Neural progenitor cell (in vitro differentiated cells): ENCODE results near the gene PRM1. TPM values are rescaled to one million over a fixed set of nuclear protein-coding genes. Genes with fewer than 3 reads are reported as not detected.

Experiments used
- DNase-seq: peaks from one replicate; pipeline ENCODE4 v3.0.0-alpha.2; 2016; ENCODE audit warnings: low spot score
- H2AFZ ChIP-seq: fragments of 200-600 bp; sonication (generic); replicated peaks from 2 replicates; pipeline ENCODE4 v1.6.1; 2016; ENCODE audit warnings: antibody characterized with exemption
- H3F3A ChIP-seq: fragments of 200-600 bp; sonication (generic); 2 replicates; pipeline ENCODE4 v1.6.1; 2016; ENCODE audit warnings: antibody characterized with exemption, low read depth
- H3K27ac ChIP-seq: fragments of 200-600 bp; sonication (generic); 2 replicates; pipeline ENCODE4 v1.5.1; 2016; ENCODE audit warnings: mild to moderate bottlenecking
- H3K27me3 ChIP-seq: fragments of 200-600 bp; sonication (generic); 2 replicates; pipeline ENCODE4 v1.6.1; 2016; ENCODE audit warnings: mild to moderate bottlenecking, moderate library complexity
- H3K36me3 ChIP-seq: fragments of 200-600 bp; sonication (generic); 2 replicates; pipeline ENCODE4 v1.5.1; 2016
- H3K4me1 ChIP-seq: fragments of 200-600 bp; sonication (generic); 2 replicates; pipeline ENCODE4 v1.6.1; 2016; ENCODE audit warnings: mixed run types
- H3K4me2 ChIP-seq: fragments of 200-600 bp; sonication (generic); 2 replicates; pipeline ENCODE4 v1.6.1; 2016
- H3K4me3 ChIP-seq: fragments of 200-600 bp; sonication (generic); 2 replicates; pipeline ENCODE4 v1.5.1; 2016
- H3K79me2 ChIP-seq: fragments of 200-600 bp; sonication (generic); 2 replicates; pipeline ENCODE4 v1.6.1; 2016; ENCODE audit warnings: low read depth
- H3K9ac ChIP-seq: fragments of 200-600 bp; sonication (generic); 2 replicates; pipeline ENCODE4 v1.6.1; 2016
- H3K9me3 ChIP-seq: fragments of 200-600 bp; sonication (generic); 2 replicates; pipeline ENCODE4 v1.5.1; 2016; ENCODE audit warnings: low read depth
- H4K20me1 ChIP-seq: fragments of 200-600 bp; sonication (generic); 2 replicates; pipeline ENCODE4 v1.6.1; 2016; ENCODE audit warnings: low read depth
- H3K27ac Mint-ChIP-seq: 3 replicates; pipeline ENCODE4 v1.8.0; 2021; ENCODE audit warnings: mixed read lengths
- H3K27me3 Mint-ChIP-seq: 2 replicates; pipeline ENCODE4 v1.8.0; 2022; ENCODE audit warnings: low read depth, mild to moderate bottlenecking, inconsistent platforms, moderate library complexity, mixed read lengths; ENCODE audit not compliant: insufficient read depth
- H3K36me3 Mint-ChIP-seq: 3 replicates; pipeline ENCODE4 v1.8.0; 2021; ENCODE audit warnings: mixed read lengths
- H3K4me1 Mint-ChIP-seq: 3 replicates; pipeline ENCODE4 v1.8.0; 2021; ENCODE audit warnings: mixed read lengths
- H3K4me3 Mint-ChIP-seq: 3 replicates; pipeline ENCODE4 v1.8.0; 2021; ENCODE audit warnings: mild to moderate bottlenecking, moderate library complexity, mixed read lengths
- H3K9me3 Mint-ChIP-seq: 3 replicates; pipeline ENCODE4 v1.8.0; 2020; ENCODE audit warnings: mixed read lengths
- EZH2 ChIP-seq: fragments of 200-600 bp; sonication (generic); IDR thresholded peaks from 2 replicates; pipeline ENCODE4 v1.6.1; 2017; ENCODE audit warnings: antibody characterized with exemption, mild to moderate bottlenecking, moderate library complexity
- EZH2phosphoT487 ChIP-seq: fragments of 200-600 bp; sonication (generic); IDR thresholded peaks from 2 replicates; pipeline ENCODE4 v1.6.1; 2017; ENCODE audit warnings: antibody characterized with exemption
- total RNA-seq: library from RNA; depleted of rRNA; stranded (reverse); fragments of >200 nt; gene quantifications from 2 replicates; pipeline ENCODE4 v1.2.3, GENCODE V29; 2015; ENCODE audit warnings: low replicate concordance
- TF ChIP-seq, protein P1 (sequence below): fragments of 200-600 bp; sonication (generic); IDR thresholded peaks from 2 replicates; pipeline ENCODE4 v1.5.1; 2017; ENCODE audit warnings: antibody characterized with exemption, mild to moderate bottlenecking

Gene PRM1
- total RNA-seq, 1 donor from 2014 or later: not detected

DNA sequence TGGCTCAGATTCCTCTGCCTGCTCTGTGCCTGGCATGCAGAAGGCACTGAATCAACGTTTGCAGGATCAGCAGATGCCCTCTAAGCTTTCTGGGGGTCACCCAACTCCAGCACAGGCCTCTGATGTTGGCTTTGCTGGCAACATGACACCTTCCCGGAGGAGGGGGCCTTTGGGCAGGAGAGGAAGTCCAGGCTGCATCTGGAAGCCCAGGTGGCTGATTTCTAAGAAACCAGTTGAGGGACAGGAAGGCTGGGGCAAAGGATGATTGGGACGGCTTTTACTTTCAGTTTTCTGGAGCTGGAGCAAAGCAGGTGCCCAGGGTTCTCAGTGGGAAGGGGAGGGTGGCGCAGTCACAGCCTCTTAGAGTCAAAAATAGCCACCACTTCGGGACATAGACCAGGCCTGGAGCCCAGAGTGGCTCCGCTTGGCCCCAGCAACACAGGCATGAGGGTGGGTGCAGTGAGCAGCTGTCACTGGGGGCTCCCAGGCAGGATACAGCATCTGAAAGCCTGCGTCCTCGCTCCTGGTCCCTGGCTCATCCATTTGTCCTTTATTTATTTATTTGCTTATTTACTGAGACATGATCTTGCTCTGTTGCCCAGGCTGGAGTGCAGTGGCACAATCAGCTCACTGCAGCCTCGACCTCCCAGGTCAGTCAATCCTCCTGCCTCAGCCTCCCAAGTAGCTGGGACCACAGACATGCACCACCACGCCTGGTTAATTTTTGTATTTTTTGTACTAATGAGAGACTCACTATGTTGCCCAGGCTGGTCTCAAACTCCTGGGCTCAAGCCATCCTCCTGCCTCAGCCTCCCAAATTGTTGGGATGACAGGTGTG, 40.3 kb downstream of the PRM1 start:
- no peaks in the 10 kb centered on the region for H3K79me2 ChIP-seq
- H3K4me1 ChIP-seq: no peaks in the 10 kb centered on the region
- H2AFZ ChIP-seq: no peak overlapping the region
- H3F3A ChIP-seq: no peaks in the 10 kb centered on the region
- Mint-ChIP-seq H3K36me3 (no peaks in the 10 kb centered on the region), H3K27me3 (peaks cover 3% of the 10 kb centered on the region), H3K9me3 (no peaks in the 10 kb centered on the region), H3K4me3 (no peak overlapping the region), H3K4me1 (no peaks in the 10 kb centered on the region), H3K27ac (no peak overlapping the region)
- no peaks in the 10 kb centered on the region for H3K36me3 ChIP-seq
- no peak for DNase-seq
- no peak overlapping the region for H3K27ac ChIP-seq
- H3K27me3 ChIP-seq: no peaks in the 10 kb centered on the region
- H3K9ac ChIP-seq: no peak overlapping the region
- no peaks in the 10 kb centered on the region for H3K9me3 ChIP-seq
- no peak overlapping the region for H3K4me2 ChIP-seq
- no peaks in the 10 kb centered on the region for H4K20me1 ChIP-seq
- H3K4me3 ChIP-seq: no peak overlapping the region
- TF ChIP-seq EZH2: no peak
- TF ChIP-seq, protein P1, sequence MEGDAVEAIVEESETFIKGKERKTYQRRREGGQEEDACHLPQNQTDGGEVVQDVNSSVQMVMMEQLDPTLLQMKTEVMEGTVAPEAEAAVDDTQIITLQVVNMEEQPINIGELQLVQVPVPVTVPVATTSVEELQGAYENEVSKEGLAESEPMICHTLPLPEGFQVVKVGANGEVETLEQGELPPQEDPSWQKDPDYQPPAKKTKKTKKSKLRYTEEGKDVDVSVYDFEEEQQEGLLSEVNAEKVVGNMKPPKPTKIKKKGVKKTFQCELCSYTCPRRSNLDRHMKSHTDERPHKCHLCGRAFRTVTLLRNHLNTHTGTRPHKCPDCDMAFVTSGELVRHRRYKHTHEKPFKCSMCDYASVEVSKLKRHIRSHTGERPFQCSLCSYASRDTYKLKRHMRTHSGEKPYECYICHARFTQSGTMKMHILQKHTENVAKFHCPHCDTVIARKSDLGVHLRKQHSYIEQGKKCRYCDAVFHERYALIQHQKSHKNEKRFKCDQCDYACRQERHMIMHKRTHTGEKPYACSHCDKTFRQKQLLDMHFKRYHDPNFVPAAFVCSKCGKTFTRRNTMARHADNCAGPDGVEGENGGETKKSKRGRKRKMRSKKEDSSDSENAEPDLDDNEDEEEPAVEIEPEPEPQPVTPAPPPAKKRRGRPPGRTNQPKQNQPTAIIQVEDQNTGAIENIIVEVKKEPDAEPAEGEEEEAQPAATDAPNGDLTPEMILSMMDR: no peak
- no peak for TF ChIP-seq EZH2phosphoT487

DNA sequence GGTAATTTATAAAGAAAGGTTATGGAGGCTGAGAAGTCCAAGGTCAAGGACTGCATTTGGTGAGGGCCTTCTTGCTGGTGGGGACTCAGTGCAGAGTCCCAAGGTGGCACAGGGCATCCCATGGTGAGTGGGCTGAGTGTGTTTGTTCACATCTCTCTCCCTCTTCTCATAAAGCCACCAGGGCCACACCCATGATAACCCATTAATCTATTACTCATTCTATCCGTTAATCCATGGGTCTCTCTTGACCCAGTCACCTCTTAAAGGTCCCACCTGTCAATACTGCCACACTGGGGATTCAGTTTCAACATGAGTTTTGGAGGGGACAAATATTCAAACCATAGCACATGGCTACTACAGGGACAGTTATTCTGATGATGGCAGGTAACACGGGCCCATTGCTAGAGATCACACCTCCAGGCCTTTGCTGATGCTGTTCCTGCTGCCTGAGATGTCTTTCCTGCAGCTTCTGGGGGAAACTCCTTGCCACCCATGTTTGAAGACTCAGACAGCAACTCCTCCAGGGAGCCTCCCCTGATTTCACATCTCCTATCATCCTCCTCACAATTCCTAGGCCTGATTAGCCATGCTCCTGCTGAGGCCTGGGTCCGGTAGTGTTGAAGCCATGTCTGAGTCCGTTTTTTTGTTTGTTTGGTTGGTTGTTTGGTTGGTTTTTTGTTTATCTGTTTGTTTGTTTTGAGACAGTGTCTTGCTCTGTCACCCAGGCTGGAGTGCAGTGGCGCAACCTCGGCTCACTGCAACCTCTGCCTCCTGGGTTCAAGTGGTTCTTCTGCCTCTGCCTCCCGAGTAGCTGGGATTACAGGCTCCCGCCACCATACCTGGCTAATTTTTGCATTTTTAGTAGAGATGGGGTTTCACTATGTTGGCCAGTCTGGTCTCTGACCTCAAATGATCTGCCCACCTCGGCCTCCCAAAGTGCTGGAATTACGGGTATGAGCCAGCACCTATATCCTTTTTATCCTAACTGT, 41.2 kb downstream of the PRM1 start:
- no peak overlapping the region for H3K9ac ChIP-seq
- TF ChIP-seq, protein P1: no peak
- TF ChIP-seq EZH2phosphoT487 (no peak), EZH2 (no peak)
- H3K9me3 ChIP-seq: no peaks in the 10 kb centered on the region
- no peaks in the 10 kb centered on the region for H3K4me1 ChIP-seq
- Mint-ChIP-seq H3K27ac (no peak overlapping the region), H3K9me3 (no peaks in the 10 kb centered on the region), H3K4me3 (no peak overlapping the region), H3K36me3 (no peaks in the 10 kb centered on the region), H3K4me1 (no peaks in the 10 kb centered on the region), H3K27me3 (peaks cover 3% of the 10 kb centered on the region)
- no peaks in the 10 kb centered on the region for H3K36me3 ChIP-seq
- H3K79me2 ChIP-seq: no peaks in the 10 kb centered on the region
- no peak overlapping the region for H2AFZ ChIP-seq
- no peak overlapping the region for H3K4me2 ChIP-seq
- H3K27ac ChIP-seq: no peak overlapping the region
- H3F3A ChIP-seq: no peaks in the 10 kb centered on the region
- no peak overlapping the region for H3K4me3 ChIP-seq
- H3K27me3 ChIP-seq: no peaks in the 10 kb centered on the region
- no peaks in the 10 kb centered on the region for H4K20me1 ChIP-seq
- DNase-seq: no peak

DNA sequence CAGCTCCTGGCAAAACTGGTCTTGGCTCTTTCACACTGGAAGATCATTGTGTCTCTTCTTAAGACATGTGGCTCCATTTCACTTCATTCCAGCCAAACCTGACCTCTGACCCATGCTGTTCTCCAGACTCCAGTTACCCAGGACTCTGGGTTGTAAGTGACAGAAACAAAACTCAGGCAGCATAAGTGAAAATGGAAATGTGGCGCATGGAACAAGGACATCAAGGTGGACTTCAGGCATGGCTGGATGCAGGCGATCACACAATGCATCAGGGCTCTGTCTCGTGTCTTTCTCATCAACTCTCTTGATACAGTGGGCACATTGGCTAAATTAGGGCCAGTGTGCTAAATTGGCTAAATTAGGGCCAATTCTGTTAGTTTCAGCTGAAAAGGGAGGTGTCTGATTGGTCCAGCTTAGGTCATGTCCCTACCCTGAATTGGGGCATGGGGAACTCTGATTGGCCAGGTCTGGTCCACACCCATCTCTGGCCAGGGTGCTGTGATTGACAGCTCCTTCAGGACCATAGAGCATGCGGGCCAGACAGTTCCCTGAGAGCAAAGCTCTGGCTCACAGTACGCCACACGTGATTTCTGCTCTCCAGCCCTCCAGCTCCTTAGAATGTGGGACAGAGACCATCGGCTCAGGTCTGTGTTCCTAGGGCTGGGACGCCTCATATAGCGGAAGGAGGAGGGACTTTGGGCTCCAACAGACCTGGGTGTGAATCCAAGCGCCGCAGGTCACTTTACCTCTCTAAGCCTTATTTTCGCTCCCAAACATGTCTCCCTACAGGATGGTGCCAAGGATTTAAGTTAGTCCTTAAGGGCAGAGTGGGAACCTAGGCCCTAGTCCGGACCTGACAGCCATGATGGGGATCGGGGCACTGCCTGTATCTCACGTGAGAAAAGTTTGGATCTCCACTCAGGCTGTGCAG, 42.6 kb downstream of the PRM1 start:
- Histone ChIP-seq H3K4me3 (no peak overlapping the region), H3K9ac (no peak overlapping the region), H3K36me3 (no peaks in the 10 kb centered on the region), H3K9me3 (no peaks in the 10 kb centered on the region), H3K79me2 (no peaks in the 10 kb centered on the region), H3K27ac (no peak overlapping the region), H3F3A (no peaks in the 10 kb centered on the region), H4K20me1 (no peaks in the 10 kb centered on the region), H3K4me1 (no peaks in the 10 kb centered on the region), H2AFZ (no peak overlapping the region), H3K4me2 (no peak overlapping the region), H3K27me3 (no peaks in the 10 kb centered on the region)
- Mint-ChIP-seq H3K27me3 (peaks cover 3% of the 10 kb centered on the region), H3K36me3 (no peaks in the 10 kb centered on the region), H3K4me1 (no peaks in the 10 kb centered on the region), H3K4me3 (no peak overlapping the region), H3K9me3 (no peaks in the 10 kb centered on the region), H3K27ac (no peak overlapping the region)
- DNase-seq: no peak
- no peak for TF ChIP-seq EZH2
- TF ChIP-seq, protein P1: no peak
- no peak for TF ChIP-seq EZH2phosphoT487
